MM.1S (cell line): Measurements from ENCODE around the gene MND1.

Experiments used
- DNase-seq: peaks from one replicate; pipeline ENCODE4 v3.0.0-alpha.2; 2015
- H2AFZ ChIP-seq: fragments of 300-600 bp; sonication (generic); 2 replicates; pipeline ENCODE4 v1.6.0; 2016; ENCODE audit warnings: antibody characterized with exemption, low read length
- H3F3A ChIP-seq: fragments of 300-600 bp; sonication (generic); 2 replicates; pipeline ENCODE4 v1.6.1; 2016; ENCODE audit warnings: mild to moderate bottlenecking, antibody characterized with exemption, low read length, moderate library complexity, mixed read lengths; ENCODE audit not compliant: insufficient read depth
- H3K27ac ChIP-seq: fragments of 300-600 bp; sonication (generic); 2 replicates; pipeline ENCODE4 v1.5.1; 2016; ENCODE audit warnings: mild to moderate bottlenecking, low read length
- H3K27me3 ChIP-seq: fragments of 300-600 bp; sonication (generic); replicated peaks from 2 replicates; pipeline ENCODE4 v1.6.0; 2016; ENCODE audit warnings: low read length; ENCODE audit not compliant: insufficient read depth
- H3K36me3 ChIP-seq: fragments of 300-600 bp; sonication (generic); replicated peaks from 2 replicates; pipeline ENCODE4 v1.6.1; 2016; ENCODE audit warnings: mild to moderate bottlenecking, low read length, mixed read lengths; ENCODE audit not compliant: insufficient read depth
- H3K4me1 ChIP-seq: fragments of 300-600 bp; sonication (generic); 2 replicates; pipeline ENCODE4 v1.6.1; 2016; ENCODE audit warnings: low read length, mixed read lengths
- H3K4me2 ChIP-seq: fragments of 300-600 bp; sonication (generic); 2 replicates; pipeline ENCODE4 v1.6.0; 2016; ENCODE audit warnings: low read depth, low read length
- H3K4me3 ChIP-seq: fragments of 300-600 bp; sonication (generic); 2 replicates; pipeline ENCODE4 v1.5.1; 2016; ENCODE audit warnings: low read length, mixed read lengths
- H3K79me2 ChIP-seq: fragments of 300-600 bp; sonication (generic); 2 replicates; pipeline ENCODE4 v1.6.1; 2016; ENCODE audit warnings: mixed run types, low read length, mixed read lengths
- H3K9ac ChIP-seq: fragments of 300-600 bp; sonication (generic); 2 replicates; pipeline ENCODE4 v1.6.1; 2016; ENCODE audit warnings: low read length, mixed read lengths
- H3K9me2 ChIP-seq: fragments of 300-600 bp; sonication (generic); replicated peaks from 2 replicates; pipeline ENCODE4 v1.6.1; 2016; ENCODE audit warnings: mild to moderate bottlenecking, low read length, mixed read lengths; ENCODE audit not compliant: insufficient read depth
- H3K9me3 ChIP-seq: fragments of 300-600 bp; sonication (generic); replicated peaks from 2 replicates; pipeline ENCODE4 v1.6.1; 2016; ENCODE audit warnings: mild to moderate bottlenecking, low read length, mixed read lengths; ENCODE audit not compliant: insufficient read depth
- H4K20me1 ChIP-seq: fragments of 300-600 bp; sonication (generic); 2 replicates; pipeline ENCODE4 v1.6.1; 2016; ENCODE audit warnings: mild to moderate bottlenecking, low read length, moderate library complexity, mixed read lengths; ENCODE audit not compliant: insufficient read depth
- CTCF ChIP-seq: fragments of 300-600 bp; sonication (generic); IDR thresholded peaks from 2 replicates; pipeline ENCODE4 v1.5.1; 2016; ENCODE audit warnings: antibody characterized with exemption, low read length, mixed read lengths
- EZH2 ChIP-seq: fragments of 300-600 bp; sonication (generic); optimal IDR thresholded peaks from 2 replicates; pipeline ENCODE3; 2017; ENCODE audit warnings: low read depth, mild to moderate bottlenecking, antibody characterized with exemption, low read length, mixed read lengths
- EZH2phosphoT487 ChIP-seq: fragments of 300-600 bp; sonication (generic); IDR thresholded peaks from 2 replicates; pipeline ENCODE4 v1.6.1; 2018; ENCODE audit warnings: antibody characterized with exemption, low read length

The MND1 gene

GRCh38 chr4:153439831-153440230, 95.3 kb downstream of the MND1 start:
- no peak for TF ChIP-seq EZH2phosphoT487
- no peak for TF ChIP-seq EZH2
- H3K4me2 ChIP-seq: peak overlapping the region; percentile 93; the same call in 1 of the 2 replicates

GRCh38 chr4:153440475-153440874, 96.0 kb downstream of the MND1 start:
- Histone ChIP-seq H3K79me2 (no peaks in the 10 kb centered on the region), H3K9me3 (no peaks in the 10 kb centered on the region), H3K36me3 (no peaks in the 10 kb centered on the region), H3K4me2 (no peak overlapping the region), H3K27ac (no peak overlapping the region), H3K4me1 (peaks cover 11% of the 10 kb centered on the region), H3K27me3 (peaks cover 29% of the 10 kb centered on the region), H4K20me1 (no peaks in the 10 kb centered on the region), H3K4me3 (no peak overlapping the region), H3K9ac (no peak overlapping the region), H3K9me2 (no peaks in the 10 kb centered on the region), H2AFZ (no peak overlapping the region), H3F3A (peaks cover 15% of the 10 kb centered on the region; the same call in 1 of the 2 replicates)
- TF ChIP-seq EZH2: no peak
- TF ChIP-seq CTCF: no peak
- TF ChIP-seq EZH2phosphoT487: no peak
- no peak for DNase-seq

More at GRCh38 chr4:153439831-153440230, 95.3 kb downstream of the MND1 start:
- Histone ChIP-seq H3K4me3 (no peak overlapping the region), H2AFZ (no peak overlapping the region), H3K9ac (no peak overlapping the region), H3K79me2 (no peaks in the 10 kb centered on the region), H3K9me3 (no peaks in the 10 kb centered on the region), H3K27ac (no peak overlapping the region), H3K9me2 (no peaks in the 10 kb centered on the region), H3K4me1 (peaks cover 11% of the 10 kb centered on the region), H4K20me1 (no peaks in the 10 kb centered on the region), H3K27me3 (peaks cover 35% of the 10 kb centered on the region), H3K36me3 (no peaks in the 10 kb centered on the region), H3F3A (peaks cover 15% of the 10 kb centered on the region; the same call in 1 of the 2 replicates)
- no peak for DNase-seq

- no peak overlapping the region for H2AFZ ChIP-seq
- no peaks in the 10 kb centered on the region for H3K36me3 ChIP-seq
- H3K79me2 ChIP-seq: no peaks in the 10 kb centered on the region
- H3K9ac ChIP-seq: no peak overlapping the region
- H3K27ac ChIP-seq: no peak overlapping the region
- no peaks in the 10 kb centered on the region for H3K9me3 ChIP-seq
- no peaks in the 10 kb centered on the region for H3K9me2 ChIP-seq
- TF ChIP-seq EZH2: no peak
- no peak for TF ChIP-seq EZH2phosphoT487
- no peak for TF ChIP-seq CTCF
- no peak for DNase-seq
- no peaks in the 10 kb centered on the region for H3K4me1 ChIP-seq
- H3K4me2 ChIP-seq: no peak overlapping the region
- no peaks in the 10 kb centered on the region for H4K20me1 ChIP-seq
- H3K4me3 ChIP-seq: no peak overlapping the region
- H3K27me3 ChIP-seq: 0 out of 2 replicates have a peak, but pooled peaks cover 4% of the 10 kb centered on the region
- H3F3A ChIP-seq: no peaks in the 10 kb centered on the region
Measured at GRCh38 chr4:153447175-153447905, 102.9 kb downstream of the MND1 start.
